Peyer's patch (tissue), 4 donors: Measurements from ENCODE around the gene DYNC2LI1. TPM values are rescaled to one million over a fixed set of nuclear protein-coding genes. Genes with fewer than 3 reads are reported as not detected.

Source experiments
- DNase-seq, 3 donors: peaks; one replicate each; pipeline ENCODE4 v3.0.0-alpha.2; 2017 to 2019
- H3K27ac ChIP-seq, 4 donors: fragments of 200-600 bp; sonication (generic); one replicate each; pipeline ENCODE4 v1.5.1; 2016 to 2019
- H3K27me3 ChIP-seq, 2 donors: fragments of 200-600 bp; sonication (generic); one replicate each; pipeline ENCODE4 v1.5.1; 2019
- H3K36me3 ChIP-seq, 3 donors: fragments of 200-600 bp; sonication (generic); one replicate each; pipeline ENCODE4 v1.5.1; 2016 to 2019
- H3K4me1 ChIP-seq, 4 donors: fragments of 200-600 bp; sonication (generic); one replicate each; pipeline ENCODE4 v1.5.1; 2016 to 2019
- H3K4me3 ChIP-seq, 4 donors: fragments of 200-600 bp; sonication (generic); 1 replicate in 3 of 4; 2 replicates in 1 of 4; pipeline ENCODE4 v1.5.1; 2016 to 2019; ENCODE audit warnings: mild to moderate bottlenecking in 1 of 4
- H3K9me3 ChIP-seq, 4 donors: fragments of 200-600 bp; sonication (generic); one replicate each; pipeline ENCODE4 v1.5.1; 2016 to 2019; ENCODE audit warnings: mild to moderate bottlenecking in 1 of 4
- CTCF ChIP-seq, 6 experiments: fragments of 450-650 bp in 4 of 6; fragments of 200-600 bp in 2 of 6; sonication (generic) in 1 of 6; IDR thresholded peaks; one replicate each; pipeline ENCODE4 v1.5.1; 2017 to 2019; ENCODE audit warnings: antibody characterized with exemption in 6 of 6, mild to moderate bottlenecking in 3 of 6, moderate library complexity in 1 of 6
- POLR2A ChIP-seq, 2 donors: fragments of 450-650 bp; IDR thresholded peaks; one replicate each; pipeline ENCODE4 v1.5.1; 2017; ENCODE audit warnings: antibody characterized with exemption in 2 of 2, mild to moderate bottlenecking in 2 of 2, moderate library complexity in 2 of 2
- total RNA-seq, 4 donors: library from RNA; depleted of rRNA; stranded (reverse); fragments of >200 nt; gene quantifications; one replicate each; pipeline ENCODE4 v1.1.0, GENCODE V29; 2016

The DYNC2LI1 gene
- total RNA-seq, 4 donors from 2014 or later: 21.5 to 41.3 (median 27.9) TPM

- no peak for DNase-seq
- TF ChIP-seq CTCF (IDR thresholded peaks at IDR 0.05): no peak
- TF ChIP-seq POLR2A (IDR thresholded peaks at IDR 0.05): no peak
- H3K27me3 ChIP-seq: no peaks in the 10 kb centered on the region
- H3K4me1 ChIP-seq: no peaks in the 10 kb centered on the region
- H3K27ac ChIP-seq: no peak overlapping the region
- peaks cover 0 to 5% (median 0%) of the 10 kb centered on the region in 3 donors for H3K36me3 ChIP-seq
- no peaks in the 10 kb centered on the region for H3K9me3 ChIP-seq
- H3K4me3 ChIP-seq: no peak overlapping the region
Measured at GRCh38 chr2:43792653-43793052, 18.8 kb downstream of the DYNC2LI1 start.

- H3K36me3 ChIP-seq: peaks cover 0 to 5% (median 0%) of the 10 kb centered on the region in 3 donors
Measured at GRCh38 chr2:43794956-43795355, 21.1 kb downstream of the DYNC2LI1 start.

GRCh38 chr2:43796206-43796605 lies 22.4 kb downstream of the DYNC2LI1 start:
- Histone ChIP-seq H3K4me1 (no peaks in the 10 kb centered on the region), H3K4me3 (no peak overlapping the region), H3K27ac (no peak overlapping the region), H3K36me3 (peaks cover 0 to 5% (median 0%) of the 10 kb centered on the region in 3 donors), H3K9me3 (no peaks in the 10 kb centered on the region), H3K27me3 (no peaks in the 10 kb centered on the region)
- DNase-seq: no peak
- TF ChIP-seq CTCF (IDR thresholded peaks at IDR 0.05): no peak
- TF ChIP-seq POLR2A (IDR thresholded peaks at IDR 0.05): no peak

More at GRCh38 chr2:43794956-43795355, 21.1 kb downstream of the DYNC2LI1 start:
- no peak for TF ChIP-seq POLR2A (IDR thresholded peaks at IDR 0.05)
- Histone ChIP-seq H3K27me3 (no peaks in the 10 kb centered on the region), H3K4me3 (no peak overlapping the region), H3K27ac (no peak overlapping the region), H3K9me3 (no peaks in the 10 kb centered on the region), H3K4me1 (no peaks in the 10 kb centered on the region)
- no peak for DNase-seq

GRCh38 chr2:43798300-43798699 lies 24.5 kb downstream of the DYNC2LI1 start:
- Histone ChIP-seq H3K4me1 (no peaks in the 10 kb centered on the region), H3K27ac (no peak overlapping the region), H3K27me3 (no peaks in the 10 kb centered on the region), H3K4me3 (no peak overlapping the region), H3K36me3 (peaks cover 0 to 5% (median 0%) of the 10 kb centered on the region in 3 donors), H3K9me3 (no peaks in the 10 kb centered on the region)
- peak in 4 of 6 experiments; percentile 13 to 57 (median 53) for TF ChIP-seq CTCF (IDR thresholded peaks at IDR 0.05)
- no peak for TF ChIP-seq POLR2A (IDR thresholded peaks at IDR 0.05)
- DNase-seq: no peak

- peak overlapping the region in 1 of 4 donors; percentile 36 for H3K4me3 ChIP-seq
- peaks cover 0 to 15% (median 0%) of the 10 kb centered on the region in 3 donors for H3K36me3 ChIP-seq
- no peaks in the 10 kb centered on the region for H3K4me1 ChIP-seq
- DNase-seq: no peak
- no peaks in the 10 kb centered on the region for H3K9me3 ChIP-seq
- no peaks in the 10 kb centered on the region for H3K27me3 ChIP-seq
- TF ChIP-seq POLR2A (IDR thresholded peaks at IDR 0.05): no peak
- no peak for TF ChIP-seq CTCF (IDR thresholded peaks at IDR 0.05)
- H3K27ac ChIP-seq: no peak overlapping the region
Measured at GRCh38 chr2:43800894-43801293, 27.1 kb downstream of the DYNC2LI1 start.

- H3K36me3 ChIP-seq: peaks cover 0 to 11% (median 0%) of the 10 kb centered on the region in 3 donors
- DNase-seq: no peak
- TF ChIP-seq CTCF (IDR thresholded peaks at IDR 0.05) (peak in 3 of 6 experiments; percentile 45 to 54 (median 51)), POLR2A (IDR thresholded peaks at IDR 0.05) (no peak)
- H3K4me3 ChIP-seq: peak overlapping the region in 1 of 4 donors; percentile 20
- H3K9me3 ChIP-seq: no peaks in the 10 kb centered on the region
- H3K4me1 ChIP-seq: no peaks in the 10 kb centered on the region
- H3K27me3 ChIP-seq: no peaks in the 10 kb centered on the region
- peak overlapping the region in 1 of 4 donors; percentile 42 for H3K27ac ChIP-seq
Measured at GRCh38 chr2:43802135-43802534, 28.3 kb downstream of the DYNC2LI1 start.
